GM18502 (cell line): ENCODE data around the gene ME3.

Experiments used
- ATAC-seq: cut with Tn5 transposase; IDR thresholded peaks from one replicate; pipeline ENCODE4 v1.9.1; 2021; ENCODE audit warnings: mild to moderate bottlenecking; ENCODE audit not compliant: unreplicated experiment, poor library complexity

Gene ME3

GRCh38 chr11:86476109-86476861 is 196.1 kb downstream of the ME3 start:
- no peak for ATAC-seq

- ATAC-seq: no peak
These were observed 197.4 kb downstream of the ME3 start for GRCh38 chr11:86475027-86475426.

GRCh38 chr11:86473991-86474833 is 198.2 kb downstream of the ME3 start:
- no peak for ATAC-seq

GRCh38 chr11:86469491-86470388 is 202.7 kb downstream of the ME3 start:
- ATAC-seq: no peak

- ATAC-seq: no peak
These were observed 204.2 kb downstream of the ME3 start for GRCh38 chr11:86468169-86468568.

- no peak for ATAC-seq
These were observed 207.8 kb downstream of the ME3 start for GRCh38 chr11:86464509-86465221.

GRCh38 chr11:86463955-86464354 is 208.5 kb downstream of the ME3 start:
- ATAC-seq: no peak

GRCh38 chr11:86463120-86463519 is 209.3 kb downstream of the ME3 start:
- ATAC-seq: no peak

- ATAC-seq: no peak
These were observed 210.5 kb downstream of the ME3 start for GRCh38 chr11:86461892-86462291.

GRCh38 chr11:86460461-86461385 is 211.7 kb downstream of the ME3 start:
- ATAC-seq: no peak

- no peak for ATAC-seq
These were observed 212.5 kb downstream of the ME3 start for GRCh38 chr11:86459682-86460460.

- no peak for ATAC-seq
These were observed 213.4 kb downstream of the ME3 start for GRCh38 chr11:86459002-86459385.

GRCh38 chr11:86458294-86459001 is 214.0 kb downstream of the ME3 start:
- no peak for ATAC-seq

GRCh38 chr11:86456075-86456939 is 216.1 kb downstream of the ME3 start:
- peak; percentile 79 for ATAC-seq

GRCh38 chr11:86453290-86454030 is 219.0 kb downstream of the ME3 start:
- ATAC-seq: no peak
